Ishikawa (cell line): ENCODE measurements around the gene SIGLEC9.

ENCODE experiments used
- CEBPB ChIP-seq: IDR thresholded peaks from 2 replicates; pipeline ENCODE4 v1.6.1; 2012
- CREB1 ChIP-seq: IDR thresholded peaks from 2 replicates; pipeline ENCODE4 v1.6.1; 2012; ENCODE audit warnings: low read depth
- EP300 ChIP-seq: IDR thresholded peaks from 2 replicates; pipeline ENCODE4 v1.6.1; 2012; ENCODE audit warnings: borderline replicate concordance
- NFIC ChIP-seq: IDR thresholded peaks from 2 replicates; pipeline ENCODE4 v1.6.1; 2012
- RAD21 ChIP-seq: IDR thresholded peaks from 2 replicates; pipeline ENCODE4 v1.6.1; 2012; ENCODE audit warnings: low read depth
- TCF12 ChIP-seq: IDR thresholded peaks from 2 replicates; pipeline ENCODE4 v1.6.1; 2012; ENCODE audit warnings: low read depth
- YY1 ChIP-seq: IDR thresholded peaks from 2 replicates; pipeline ENCODE4 v1.6.1; 2012; ENCODE audit warnings: low read depth
- TF ChIP-seq, protein P1 (sequence below): IDR thresholded peaks from 2 replicates; pipeline ENCODE4 v1.6.1; 2012

DNA sequence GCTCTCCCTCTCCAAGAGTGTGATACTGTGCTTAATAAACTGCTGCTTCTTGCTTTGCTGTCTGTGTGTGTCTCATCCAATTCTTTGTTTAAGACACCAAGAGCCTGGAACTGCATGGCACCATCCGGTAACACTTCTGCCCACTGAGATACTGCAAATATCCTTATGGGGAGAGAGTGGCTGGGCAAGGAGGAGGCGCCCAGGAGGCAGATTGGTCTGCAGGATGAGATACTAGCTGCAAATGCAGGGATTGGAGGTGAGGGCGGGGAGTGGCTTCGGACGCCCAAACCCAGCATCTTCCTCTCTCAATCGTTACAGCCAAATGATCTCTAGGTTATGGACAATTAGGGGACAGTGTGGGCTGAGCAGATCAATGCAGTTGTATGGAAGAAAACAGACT is 15.7 kb downstream of the SIGLEC9 start:
- TF ChIP-seq CEBPB (no peak), EP300 (no peak), NFIC (no peak), TCF12 (no peak), CREB1 (no peak), RAD21 (no peak), YY1 (no peak)
- TF ChIP-seq, protein P1, sequence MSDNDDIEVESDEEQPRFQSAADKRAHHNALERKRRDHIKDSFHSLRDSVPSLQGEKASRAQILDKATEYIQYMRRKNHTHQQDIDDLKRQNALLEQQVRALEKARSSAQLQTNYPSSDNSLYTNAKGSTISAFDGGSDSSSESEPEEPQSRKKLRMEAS: no peak
